Measurements from ENCODE around the gene SKA3. TPM values are rescaled to one million over a fixed set of nuclear protein-coding genes. Genes with fewer than 3 reads are reported as not detected.
"Not testable (repeated sequence)": the region's sequence is repeated elsewhere in the genome, so short reads cannot be mapped to it uniquely, and the experiment has no call there.

SKA3 gene
- 13.0 and 13.8 TPM in 2 replicates for total RNA-seq

- Histone ChIP-seq H3K27ac (ENCODE audit: low read depth, low read length) (peak within 1 kb of the TSS; percentile 80), H2AFZ (ENCODE audit: low read length) (peak within 1 kb of the TSS; percentile 98), H3K4me3 (ENCODE audit: insufficient read depth, low read length) (peak within 1 kb of the TSS; percentile 99), H3K79me2 (ENCODE audit: insufficient read depth, low read length) (peaks cover 37% of the 10 kb centered on the region), H3K9me3 (ENCODE audit: low read depth, low read length) (no peaks in the 10 kb centered on the region), H3K4me1 (ENCODE audit: insufficient read depth, low read length) (peaks cover 13% of the 10 kb centered on the region), H3K36me3 (ENCODE audit: insufficient read depth, low read length) (no peaks in the 10 kb centered on the region), H4K20me1 (ENCODE audit: insufficient read depth, low read length) (no peaks in the 10 kb centered on the region), H3K4me2 (ENCODE audit: insufficient read depth, low read length) (peak within 1 kb of the TSS; percentile 87), H3K27me3 (ENCODE audit: insufficient read depth, low read length) (no peaks in the 10 kb centered on the region)
- DNase-seq (ENCODE audit: insufficient read length, low spot score, missing footprints), result peak; percentile 98
- TF ChIP-seq, protein P1, sequence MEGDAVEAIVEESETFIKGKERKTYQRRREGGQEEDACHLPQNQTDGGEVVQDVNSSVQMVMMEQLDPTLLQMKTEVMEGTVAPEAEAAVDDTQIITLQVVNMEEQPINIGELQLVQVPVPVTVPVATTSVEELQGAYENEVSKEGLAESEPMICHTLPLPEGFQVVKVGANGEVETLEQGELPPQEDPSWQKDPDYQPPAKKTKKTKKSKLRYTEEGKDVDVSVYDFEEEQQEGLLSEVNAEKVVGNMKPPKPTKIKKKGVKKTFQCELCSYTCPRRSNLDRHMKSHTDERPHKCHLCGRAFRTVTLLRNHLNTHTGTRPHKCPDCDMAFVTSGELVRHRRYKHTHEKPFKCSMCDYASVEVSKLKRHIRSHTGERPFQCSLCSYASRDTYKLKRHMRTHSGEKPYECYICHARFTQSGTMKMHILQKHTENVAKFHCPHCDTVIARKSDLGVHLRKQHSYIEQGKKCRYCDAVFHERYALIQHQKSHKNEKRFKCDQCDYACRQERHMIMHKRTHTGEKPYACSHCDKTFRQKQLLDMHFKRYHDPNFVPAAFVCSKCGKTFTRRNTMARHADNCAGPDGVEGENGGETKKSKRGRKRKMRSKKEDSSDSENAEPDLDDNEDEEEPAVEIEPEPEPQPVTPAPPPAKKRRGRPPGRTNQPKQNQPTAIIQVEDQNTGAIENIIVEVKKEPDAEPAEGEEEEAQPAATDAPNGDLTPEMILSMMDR (IDR thresholded peaks at IDR 0.05; ENCODE audit: extremely low read depth, low read depth, low read length), result no peak
Observed at GRCh38 chr13:21176215-21176981, at the start of gene SKA3, which contains the start of gene MRPL57. Gene SKA3, minus strand, starts transcription at chr13:21176552. Its CDS starts 75 bp downstream, at chr13:21176477. Gene MRPL57, plus strand, starts transcription at chr13:21176658. Its CDS starts 259 bp downstream, at chr13:21176917.

GRCh38 chr13:21225082-21225481 lies 48.7 kb upstream of the SKA3 start:
- TF ChIP-seq, protein P1 (IDR thresholded peaks at IDR 0.05; ENCODE audit: extremely low read depth, low read depth, low read length), result no peak
- Histone ChIP-seq H3K27me3 (ENCODE audit: insufficient read depth, low read length) (peaks cover 7% of the 10 kb centered on the region), H3K27ac (ENCODE audit: low read depth, low read length) (no peak overlapping the region), H3K4me1 (ENCODE audit: insufficient read depth, low read length) (no peaks in the 10 kb centered on the region), H4K20me1 (ENCODE audit: insufficient read depth, low read length) (no peaks in the 10 kb centered on the region), H3K36me3 (ENCODE audit: insufficient read depth, low read length) (no peaks in the 10 kb centered on the region), H3K4me2 (ENCODE audit: insufficient read depth, low read length) (no peak overlapping the region), H3K9me3 (ENCODE audit: low read depth, low read length) (peaks cover 5% of the 10 kb centered on the region), H2AFZ (ENCODE audit: low read length) (no peak overlapping the region), H3K4me3 (ENCODE audit: insufficient read depth, low read length) (no peak overlapping the region), H3K79me2 (ENCODE audit: insufficient read depth, low read length) (no peaks in the 10 kb centered on the region)
- no peak for DNase-seq (ENCODE audit: insufficient read length, low spot score, missing footprints)

GRCh38 chr13:21221268-21221667 lies 44.9 kb upstream of the SKA3 start:
- H3K4me1 ChIP-seq (ENCODE audit: insufficient read depth, low read length), result peaks cover 3% of the 10 kb centered on the region
- TF ChIP-seq, protein P1 (IDR thresholded peaks at IDR 0.05; ENCODE audit: extremely low read depth, low read depth, low read length), result no peak
- H3K9me3 ChIP-seq (ENCODE audit: low read depth, low read length), result peaks cover 5% of the 10 kb centered on the region
- H3K27ac ChIP-seq (ENCODE audit: low read depth, low read length), result no peak overlapping the region
- no peak overlapping the region for H2AFZ ChIP-seq (ENCODE audit: low read length)
- DNase-seq (ENCODE audit: insufficient read length, low spot score, missing footprints), result no peak
- no peaks in the 10 kb centered on the region for H3K36me3 ChIP-seq (ENCODE audit: insufficient read depth, low read length)
- no peaks in the 10 kb centered on the region for H3K79me2 ChIP-seq (ENCODE audit: insufficient read depth, low read length)
- H4K20me1 ChIP-seq (ENCODE audit: insufficient read depth, low read length), result no peaks in the 10 kb centered on the region
- no peak overlapping the region for H3K4me3 ChIP-seq (ENCODE audit: insufficient read depth, low read length)
- no peak overlapping the region for H3K4me2 ChIP-seq (ENCODE audit: insufficient read depth, low read length)
- H3K27me3 ChIP-seq (ENCODE audit: insufficient read depth, low read length), result peaks cover 7% of the 10 kb centered on the region

DNA sequence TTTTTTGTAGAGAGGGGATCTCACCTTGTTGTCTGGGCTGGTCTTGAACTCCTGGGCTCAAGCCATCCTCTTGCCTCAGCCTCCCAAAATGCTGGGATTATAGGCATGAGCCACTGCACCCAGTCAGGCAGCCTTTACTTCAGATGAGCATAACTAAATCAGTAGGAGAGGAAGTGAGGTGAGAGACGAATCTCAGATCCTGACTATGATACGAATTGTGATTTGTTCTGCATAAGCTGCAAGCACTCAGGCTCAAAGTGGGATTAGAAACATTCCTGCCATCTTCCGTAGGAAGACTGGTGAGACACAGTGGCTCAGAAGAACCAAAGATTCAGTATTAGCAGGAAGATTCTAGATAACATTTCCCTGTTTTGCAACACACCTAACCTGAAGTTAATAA lies 43.4 kb upstream of the SKA3 start:
- not testable (repeated sequence) for H3K27me3 ChIP-seq (ENCODE audit: insufficient read depth, low read length); H3K36me3 ChIP-seq (ENCODE audit: insufficient read depth, low read length); H3K4me1 ChIP-seq (ENCODE audit: insufficient read depth, low read length); H3K4me2 ChIP-seq (ENCODE audit: insufficient read depth, low read length); H4K20me1 ChIP-seq (ENCODE audit: insufficient read depth, low read length); H3K9me3 ChIP-seq (ENCODE audit: low read depth, low read length); H3K4me3 ChIP-seq (ENCODE audit: insufficient read depth, low read length); H2AFZ ChIP-seq (ENCODE audit: low read length); H3K27ac ChIP-seq (ENCODE audit: low read depth, low read length); H3K79me2 ChIP-seq (ENCODE audit: insufficient read depth, low read length); DNase-seq (ENCODE audit: insufficient read length, low spot score, missing footprints)

All from osteoblast (primary cell).